ENCODE measurements around the gene CHD9NB.
A peak's percentile ranks its signal among the peaks of the same experiment; 100 is the strongest.

Gene CHD9NB

DNA sequence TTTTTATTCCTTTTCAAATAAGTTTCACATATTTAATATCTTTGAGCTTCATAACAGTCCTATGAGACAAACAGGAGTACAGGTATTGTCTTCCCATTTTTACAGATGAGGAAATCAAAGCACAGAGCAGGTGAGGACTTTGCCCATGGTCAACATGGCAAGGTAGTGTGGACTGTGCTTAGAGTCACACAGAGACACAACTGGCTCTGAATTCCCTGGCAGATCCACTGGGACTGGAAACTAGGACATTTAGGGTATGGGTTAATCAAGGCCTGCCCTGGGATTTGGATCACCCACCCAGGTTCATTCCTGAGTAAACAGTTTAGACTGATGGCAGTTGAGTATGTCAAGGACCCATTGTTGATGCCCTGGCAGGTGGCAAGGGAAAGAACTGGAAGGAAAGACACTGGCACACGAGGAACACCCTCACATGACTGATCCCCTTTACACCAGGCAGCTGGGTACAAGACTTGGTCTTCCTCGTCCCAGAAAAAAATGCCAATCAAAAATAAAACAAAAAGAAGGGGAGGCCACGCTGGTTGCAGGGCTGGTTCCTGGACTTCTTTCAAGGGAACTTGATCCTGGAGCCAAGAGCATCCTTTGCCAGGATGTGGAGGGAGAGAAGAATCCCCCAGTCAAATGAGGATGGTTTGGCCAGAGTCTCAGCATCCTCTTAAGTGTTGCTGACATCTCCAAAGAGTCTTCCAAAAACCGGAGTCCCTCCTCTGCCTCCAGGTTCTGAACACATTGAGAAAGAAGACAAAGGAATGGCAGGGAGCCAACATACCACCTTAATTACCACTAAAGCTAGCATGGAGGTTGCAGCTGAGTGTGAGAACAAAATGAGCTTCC, 37.0 kb upstream of the CHD9NB start:
- H3K4me3 ChIP-seq (replicated peaks; ENCODE audit: low read depth, low read length) = peak overlapping the region; percentile 20; the same call in 1 of the 2 replicates
- TF ChIP-seq, protein P1, sequence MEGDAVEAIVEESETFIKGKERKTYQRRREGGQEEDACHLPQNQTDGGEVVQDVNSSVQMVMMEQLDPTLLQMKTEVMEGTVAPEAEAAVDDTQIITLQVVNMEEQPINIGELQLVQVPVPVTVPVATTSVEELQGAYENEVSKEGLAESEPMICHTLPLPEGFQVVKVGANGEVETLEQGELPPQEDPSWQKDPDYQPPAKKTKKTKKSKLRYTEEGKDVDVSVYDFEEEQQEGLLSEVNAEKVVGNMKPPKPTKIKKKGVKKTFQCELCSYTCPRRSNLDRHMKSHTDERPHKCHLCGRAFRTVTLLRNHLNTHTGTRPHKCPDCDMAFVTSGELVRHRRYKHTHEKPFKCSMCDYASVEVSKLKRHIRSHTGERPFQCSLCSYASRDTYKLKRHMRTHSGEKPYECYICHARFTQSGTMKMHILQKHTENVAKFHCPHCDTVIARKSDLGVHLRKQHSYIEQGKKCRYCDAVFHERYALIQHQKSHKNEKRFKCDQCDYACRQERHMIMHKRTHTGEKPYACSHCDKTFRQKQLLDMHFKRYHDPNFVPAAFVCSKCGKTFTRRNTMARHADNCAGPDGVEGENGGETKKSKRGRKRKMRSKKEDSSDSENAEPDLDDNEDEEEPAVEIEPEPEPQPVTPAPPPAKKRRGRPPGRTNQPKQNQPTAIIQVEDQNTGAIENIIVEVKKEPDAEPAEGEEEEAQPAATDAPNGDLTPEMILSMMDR (IDR thresholded peaks at IDR 0.05; ENCODE audit: low read depth, low read length, missing control alignments) = no peak
- DNase-seq (ENCODE audit: extremely low read depth, low read depth) = no peak

GRCh38 chr16:53087101-53087500, 34.4 kb upstream of the CHD9NB start:
- TF ChIP-seq, protein P1 (IDR thresholded peaks at IDR 0.05; ENCODE audit: low read depth, low read length, missing control alignments) = no peak
- DNase-seq (ENCODE audit: extremely low read depth, low read depth) = no peak
- no peak overlapping the region for H3K4me3 ChIP-seq (replicated peaks; ENCODE audit: low read depth, low read length)

GRCh38 chr16:53085931-53086421, 33.3 kb upstream of the CHD9NB start:
- peak overlapping the region; percentile 12; the same call in 1 of the 2 replicates for H3K4me3 ChIP-seq (replicated peaks; ENCODE audit: low read depth, low read length)
- TF ChIP-seq, protein P1 (IDR thresholded peaks at IDR 0.05; ENCODE audit: low read depth, low read length, missing control alignments) = no peak
- peak; percentile 87 for DNase-seq (ENCODE audit: extremely low read depth, low read depth)

DNA sequence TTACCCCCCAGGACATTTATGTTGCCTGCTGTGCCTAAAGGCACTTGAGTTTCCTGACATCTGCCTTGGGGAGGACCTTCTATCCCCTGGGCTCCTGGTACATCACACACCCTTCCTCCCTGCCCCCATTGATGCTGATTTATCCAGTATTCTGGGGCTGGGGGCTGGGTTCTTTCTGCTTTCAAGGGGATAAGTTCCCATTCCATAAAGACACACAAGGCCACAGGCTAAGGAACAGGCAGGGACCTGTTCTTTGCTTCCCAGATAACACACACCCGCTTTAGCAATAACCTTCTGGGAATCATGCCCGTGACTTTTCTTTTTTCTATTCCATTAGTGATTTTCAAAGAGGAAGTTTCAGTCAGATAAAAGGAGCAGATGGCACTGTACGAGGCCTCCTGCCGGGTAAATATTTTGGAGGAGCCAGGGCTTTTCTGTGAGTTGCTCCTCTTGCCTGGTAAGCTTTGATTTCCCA, 32.7 kb upstream of the CHD9NB start:
- peak overlapping the region; percentile 12 for H3K4me3 ChIP-seq (replicated peaks; ENCODE audit: low read depth, low read length)
- no peak for DNase-seq (ENCODE audit: extremely low read depth, low read depth)
- TF ChIP-seq, protein P1 (IDR thresholded peaks at IDR 0.05; ENCODE audit: low read depth, low read length, missing control alignments) = no peak

- DNase-seq (ENCODE audit: extremely low read depth, low read depth) = no peak
- TF ChIP-seq, protein P1 (IDR thresholded peaks at IDR 0.05; ENCODE audit: low read depth, low read length, missing control alignments) = no peak
- H3K4me3 ChIP-seq (replicated peaks; ENCODE audit: low read depth, low read length) = peak overlapping the region; percentile 12; the same call in 1 of the 2 replicates
Observed at GRCh38 chr16:53084746-53085334, 32.1 kb upstream of the CHD9NB start.

- DNase-seq (ENCODE audit: extremely low read depth, low read depth) = no peak
- TF ChIP-seq, protein P1 (IDR thresholded peaks at IDR 0.05; ENCODE audit: low read depth, low read length, missing control alignments) = no peak
Observed at GRCh38 chr16:53084141-53084541, 31.4 kb upstream of the CHD9NB start.

More at GRCh38 chr16:53084141-53084541, 31.4 kb upstream of the CHD9NB start:
- H3K4me3 ChIP-seq (replicated peaks; ENCODE audit: low read depth, low read length) = no peak overlapping the region

All from HFF-Myc (cell line).